Measurements from ENCODE around the gene PRDM16.

DNA sequence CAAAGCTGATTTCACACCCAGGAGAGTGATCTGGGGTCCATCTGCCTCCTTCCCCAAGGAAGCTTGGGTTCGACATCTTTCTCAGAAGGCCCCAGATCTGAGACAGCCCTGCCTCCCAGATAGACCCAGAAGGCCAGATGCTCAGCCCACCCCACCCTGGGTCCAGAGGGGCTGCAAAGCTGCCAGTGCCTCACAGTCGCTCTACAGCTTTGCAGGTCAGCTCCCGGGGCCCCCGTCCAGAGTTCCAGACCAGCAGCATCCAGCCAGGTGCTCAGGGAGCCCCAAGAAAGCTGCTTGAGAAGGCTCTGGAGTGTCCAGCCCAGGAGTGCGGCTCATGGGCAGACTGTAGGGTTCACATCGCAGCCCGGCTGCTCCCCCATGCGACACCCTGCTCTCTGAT is 242.7 kb downstream of the PRDM16 start:
- TF ChIP-seq, protein P1, sequence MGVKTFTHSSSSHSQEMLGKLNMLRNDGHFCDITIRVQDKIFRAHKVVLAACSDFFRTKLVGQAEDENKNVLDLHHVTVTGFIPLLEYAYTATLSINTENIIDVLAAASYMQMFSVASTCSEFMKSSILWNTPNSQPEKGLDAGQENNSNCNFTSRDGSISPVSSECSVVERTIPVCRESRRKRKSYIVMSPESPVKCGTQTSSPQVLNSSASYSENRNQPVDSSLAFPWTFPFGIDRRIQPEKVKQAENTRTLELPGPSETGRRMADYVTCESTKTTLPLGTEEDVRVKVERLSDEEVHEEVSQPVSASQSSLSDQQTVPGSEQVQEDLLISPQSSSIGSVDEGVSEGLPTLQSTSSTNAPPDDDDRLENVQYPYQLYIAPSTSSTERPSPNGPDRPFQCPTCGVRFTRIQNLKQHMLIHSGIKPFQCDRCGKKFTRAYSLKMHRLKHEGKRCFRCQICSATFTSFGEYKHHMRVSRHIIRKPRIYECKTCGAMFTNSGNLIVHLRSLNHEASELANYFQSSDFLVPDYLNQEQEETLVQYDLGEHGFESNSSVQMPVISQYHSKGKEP (CRISPR knock-in tag; IDR thresholded peaks at IDR 0.05): no peak
- no peak for TF ChIP-seq ZZZ3 (CRISPR knock-in tag; IDR thresholded peaks at IDR 0.05; ENCODE audit: borderline replicate concordance)
- no peak for TF ChIP-seq YY1 (IDR thresholded peaks at IDR 0.05; ENCODE audit: insufficient read depth, insufficient replicate concordance, low read depth, low read length)
- no peak for TF ChIP-seq SRF (IDR thresholded peaks at IDR 0.05; ENCODE audit: low read depth, low read length)
- no peak for TF ChIP-seq ZNF12 (CRISPR knock-in tag; IDR thresholded peaks at IDR 0.05)
- TF ChIP-seq, protein P2, sequence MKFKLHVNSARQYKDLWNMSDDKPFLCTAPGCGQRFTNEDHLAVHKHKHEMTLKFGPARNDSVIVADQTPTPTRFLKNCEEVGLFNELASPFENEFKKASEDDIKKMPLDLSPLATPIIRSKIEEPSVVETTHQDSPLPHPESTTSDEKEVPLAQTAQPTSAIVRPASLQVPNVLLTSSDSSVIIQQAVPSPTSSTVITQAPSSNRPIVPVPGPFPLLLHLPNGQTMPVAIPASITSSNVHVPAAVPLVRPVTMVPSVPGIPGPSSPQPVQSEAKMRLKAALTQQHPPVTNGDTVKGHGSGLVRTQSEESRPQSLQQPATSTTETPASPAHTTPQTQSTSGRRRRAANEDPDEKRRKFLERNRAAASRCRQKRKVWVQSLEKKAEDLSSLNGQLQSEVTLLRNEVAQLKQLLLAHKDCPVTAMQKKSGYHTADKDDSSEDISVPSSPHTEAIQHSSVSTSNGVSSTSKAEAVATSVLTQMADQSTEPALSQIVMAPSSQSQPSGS (CRISPR knock-in tag; IDR thresholded peaks at IDR 0.05): no peak
- TF ChIP-seq CBFB (CRISPR knock-in tag; IDR thresholded peaks at IDR 0.05): no peak
- TF ChIP-seq, protein P3, sequence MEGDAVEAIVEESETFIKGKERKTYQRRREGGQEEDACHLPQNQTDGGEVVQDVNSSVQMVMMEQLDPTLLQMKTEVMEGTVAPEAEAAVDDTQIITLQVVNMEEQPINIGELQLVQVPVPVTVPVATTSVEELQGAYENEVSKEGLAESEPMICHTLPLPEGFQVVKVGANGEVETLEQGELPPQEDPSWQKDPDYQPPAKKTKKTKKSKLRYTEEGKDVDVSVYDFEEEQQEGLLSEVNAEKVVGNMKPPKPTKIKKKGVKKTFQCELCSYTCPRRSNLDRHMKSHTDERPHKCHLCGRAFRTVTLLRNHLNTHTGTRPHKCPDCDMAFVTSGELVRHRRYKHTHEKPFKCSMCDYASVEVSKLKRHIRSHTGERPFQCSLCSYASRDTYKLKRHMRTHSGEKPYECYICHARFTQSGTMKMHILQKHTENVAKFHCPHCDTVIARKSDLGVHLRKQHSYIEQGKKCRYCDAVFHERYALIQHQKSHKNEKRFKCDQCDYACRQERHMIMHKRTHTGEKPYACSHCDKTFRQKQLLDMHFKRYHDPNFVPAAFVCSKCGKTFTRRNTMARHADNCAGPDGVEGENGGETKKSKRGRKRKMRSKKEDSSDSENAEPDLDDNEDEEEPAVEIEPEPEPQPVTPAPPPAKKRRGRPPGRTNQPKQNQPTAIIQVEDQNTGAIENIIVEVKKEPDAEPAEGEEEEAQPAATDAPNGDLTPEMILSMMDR (CRISPR knock-in tag; IDR thresholded peaks at IDR 0.05): no peak
- TF ChIP-seq, protein P4, sequence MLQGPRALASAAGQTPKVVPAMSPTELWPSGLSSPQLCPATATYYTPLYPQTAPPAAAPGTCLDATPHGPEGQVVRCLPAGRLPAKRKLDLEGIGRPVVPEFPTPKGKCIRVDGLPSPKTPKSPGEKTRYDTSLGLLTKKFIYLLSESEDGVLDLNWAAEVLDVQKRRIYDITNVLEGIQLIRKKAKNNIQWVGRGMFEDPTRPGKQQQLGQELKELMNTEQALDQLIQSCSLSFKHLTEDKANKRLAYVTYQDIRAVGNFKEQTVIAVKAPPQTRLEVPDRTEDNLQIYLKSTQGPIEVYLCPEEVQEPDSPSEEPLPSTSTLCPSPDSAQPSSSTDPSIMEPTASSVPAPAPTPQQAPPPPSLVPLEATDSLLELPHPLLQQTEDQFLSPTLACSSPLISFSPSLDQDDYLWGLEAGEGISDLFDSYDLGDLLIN (CRISPR knock-in tag; IDR thresholded peaks at IDR 0.05; ENCODE audit: borderline replicate concordance): no peak
- TF ChIP-seq ZNF891 (CRISPR knock-in tag; IDR thresholded peaks at IDR 0.05): no peak
- TF ChIP-seq ZNF205 (CRISPR knock-in tag; IDR thresholded peaks at IDR 0.05): no peak
- TF ChIP-seq, protein P5, sequence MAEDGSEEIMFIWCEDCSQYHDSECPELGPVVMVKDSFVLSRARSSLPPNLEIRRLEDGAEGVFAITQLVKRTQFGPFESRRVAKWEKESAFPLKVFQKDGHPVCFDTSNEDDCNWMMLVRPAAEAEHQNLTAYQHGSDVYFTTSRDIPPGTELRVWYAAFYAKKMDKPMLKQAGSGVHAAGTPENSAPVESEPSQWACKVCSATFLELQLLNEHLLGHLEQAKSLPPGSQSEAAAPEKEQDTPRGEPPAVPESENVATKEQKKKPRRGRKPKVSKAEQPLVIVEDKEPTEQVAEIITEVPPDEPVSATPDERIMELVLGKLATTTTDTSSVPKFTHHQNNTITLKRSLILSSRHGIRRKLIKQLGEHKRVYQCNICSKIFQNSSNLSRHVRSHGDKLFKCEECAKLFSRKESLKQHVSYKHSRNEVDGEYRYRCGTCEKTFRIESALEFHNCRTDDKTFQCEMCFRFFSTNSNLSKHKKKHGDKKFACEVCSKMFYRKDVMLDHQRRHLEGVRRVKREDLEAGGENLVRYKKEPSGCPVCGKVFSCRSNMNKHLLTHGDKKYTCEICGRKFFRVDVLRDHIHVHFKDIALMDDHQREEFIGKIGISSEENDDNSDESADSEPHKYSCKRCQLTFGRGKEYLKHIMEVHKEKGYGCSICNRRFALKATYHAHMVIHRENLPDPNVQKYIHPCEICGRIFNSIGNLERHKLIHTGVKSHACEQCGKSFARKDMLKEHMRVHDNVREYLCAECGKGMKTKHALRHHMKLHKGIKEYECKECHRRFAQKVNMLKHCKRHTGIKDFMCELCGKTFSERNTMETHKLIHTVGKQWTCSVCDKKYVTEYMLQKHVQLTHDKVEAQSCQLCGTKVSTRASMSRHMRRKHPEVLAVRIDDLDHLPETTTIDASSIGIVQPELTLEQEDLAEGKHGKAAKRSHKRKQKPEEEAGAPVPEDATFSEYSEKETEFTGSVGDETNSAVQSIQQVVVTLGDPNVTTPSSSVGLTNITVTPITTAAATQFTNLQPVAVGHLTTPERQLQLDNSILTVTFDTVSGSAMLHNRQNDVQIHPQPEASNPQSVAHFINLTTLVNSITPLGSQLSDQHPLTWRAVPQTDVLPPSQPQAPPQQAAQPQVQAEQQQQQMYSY (CRISPR knock-in tag; IDR thresholded peaks at IDR 0.05): no peak
- TF ChIP-seq TAF1 (CRISPR knock-in tag; IDR thresholded peaks at IDR 0.05): no peak
- TF ChIP-seq CHD2 (IDR thresholded peaks at IDR 0.05; ENCODE audit: low read depth, low read length): no peak
